Type B pancreatic cell (in vitro differentiated cells): Measurements from ENCODE around the gene BCKDHB. TPM values are rescaled to one million over a fixed set of nuclear protein-coding genes. Genes with fewer than 3 reads are reported as not detected.

Experiments used
- DNase-seq: peaks from one replicate; pipeline ENCODE4 v3.0.0; 2021; ENCODE audit warnings: mixed read lengths; ENCODE audit not compliant: unreplicated experiment; ENCODE audit errors: extremely low spot score
- H3K27ac Mint-ChIP-seq: 2 replicates; pipeline ENCODE4 v1.8.0; 2021; ENCODE audit warnings: mild to moderate bottlenecking, mixed read lengths
- H3K27me3 Mint-ChIP-seq: 2 replicates; pipeline ENCODE4 v1.8.0; 2021; ENCODE audit warnings: mixed read lengths
- H3K36me3 Mint-ChIP-seq: 2 replicates; pipeline ENCODE4 v1.8.0; 2021; ENCODE audit warnings: mixed read lengths
- H3K4me1 Mint-ChIP-seq: one replicate; pipeline ENCODE4 v1.8.0; 2021; ENCODE audit warnings: mixed read lengths; ENCODE audit not compliant: unreplicated experiment
- H3K4me3 Mint-ChIP-seq: 2 replicates; pipeline ENCODE4 v1.8.0; 2021; ENCODE audit warnings: mild to moderate bottlenecking, mixed read lengths
- H3K9me3 Mint-ChIP-seq: 2 replicates; pipeline ENCODE4 v1.8.0; 2021; ENCODE audit warnings: mixed read lengths
- total RNA-seq: library from RNA; stranded (reverse); gene quantifications from 2 replicates; pipeline ENCODE4 v1.2.1, GENCODE V29; 2021; ENCODE audit warnings: low replicate concordance
- TF ChIP-seq, protein P1 (sequence below): fragments of 200-600 bp; sonication (generic); conservative IDR thresholded peaks from 2 replicates; pipeline ENCODE4 v1.5.0; 2021; ENCODE audit warnings: antibody characterized with exemption, mild to moderate bottlenecking

BCKDHB gene
- total RNA-seq, 1 donor from 2014 or later, result 33.2 TPM

GRCh38 chr6:80259118-80259517 is 152.6 kb downstream of the BCKDHB start:
- no peak for DNase-seq
- H3K27ac Mint-ChIP-seq, result no peak overlapping the region
- peaks cover 3% of the 10 kb centered on the region for H3K4me1 Mint-ChIP-seq
- H3K4me3 Mint-ChIP-seq, result no peak overlapping the region
- TF ChIP-seq, protein P1, sequence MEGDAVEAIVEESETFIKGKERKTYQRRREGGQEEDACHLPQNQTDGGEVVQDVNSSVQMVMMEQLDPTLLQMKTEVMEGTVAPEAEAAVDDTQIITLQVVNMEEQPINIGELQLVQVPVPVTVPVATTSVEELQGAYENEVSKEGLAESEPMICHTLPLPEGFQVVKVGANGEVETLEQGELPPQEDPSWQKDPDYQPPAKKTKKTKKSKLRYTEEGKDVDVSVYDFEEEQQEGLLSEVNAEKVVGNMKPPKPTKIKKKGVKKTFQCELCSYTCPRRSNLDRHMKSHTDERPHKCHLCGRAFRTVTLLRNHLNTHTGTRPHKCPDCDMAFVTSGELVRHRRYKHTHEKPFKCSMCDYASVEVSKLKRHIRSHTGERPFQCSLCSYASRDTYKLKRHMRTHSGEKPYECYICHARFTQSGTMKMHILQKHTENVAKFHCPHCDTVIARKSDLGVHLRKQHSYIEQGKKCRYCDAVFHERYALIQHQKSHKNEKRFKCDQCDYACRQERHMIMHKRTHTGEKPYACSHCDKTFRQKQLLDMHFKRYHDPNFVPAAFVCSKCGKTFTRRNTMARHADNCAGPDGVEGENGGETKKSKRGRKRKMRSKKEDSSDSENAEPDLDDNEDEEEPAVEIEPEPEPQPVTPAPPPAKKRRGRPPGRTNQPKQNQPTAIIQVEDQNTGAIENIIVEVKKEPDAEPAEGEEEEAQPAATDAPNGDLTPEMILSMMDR, result no peak
- peaks cover 3% of the 10 kb centered on the region for H3K36me3 Mint-ChIP-seq
- peaks cover 5% of the 10 kb centered on the region for H3K9me3 Mint-ChIP-seq
- H3K27me3 Mint-ChIP-seq, result no peaks in the 10 kb centered on the region

DNA sequence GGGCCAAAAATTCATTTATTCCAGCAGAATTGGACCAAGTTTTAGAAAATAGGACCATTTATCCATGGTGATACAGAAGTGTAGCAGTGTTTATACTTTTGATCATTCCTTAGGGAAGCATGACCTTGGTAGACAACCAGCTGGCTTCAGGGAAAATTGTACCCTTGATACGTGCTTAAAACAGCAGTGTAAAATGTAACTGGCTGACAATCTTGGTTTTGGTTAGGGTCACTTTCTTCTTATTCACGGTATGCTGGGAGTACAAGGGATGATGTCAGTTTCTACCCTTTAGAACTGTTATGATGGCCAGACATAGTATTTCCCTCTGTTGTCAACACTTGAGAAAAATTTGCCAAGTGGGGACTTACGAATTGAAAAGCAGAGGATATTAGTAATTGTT is 157.1 kb downstream of the BCKDHB start:
- TF ChIP-seq, protein P1, result no peak
- H3K9me3 Mint-ChIP-seq, result peaks cover 5% of the 10 kb centered on the region

GRCh38 chr6:80268865-80269730 is 162.6 kb downstream of the BCKDHB start:
- peaks cover 9% of the 10 kb centered on the region for H3K4me1 Mint-ChIP-seq
- no peak overlapping the region for H3K4me3 Mint-ChIP-seq
- peaks cover 4% of the 10 kb centered on the region for H3K36me3 Mint-ChIP-seq
- no peak overlapping the region for H3K27ac Mint-ChIP-seq
- no peaks in the 10 kb centered on the region for H3K27me3 Mint-ChIP-seq
- TF ChIP-seq, protein P1, result no peak
- H3K9me3 Mint-ChIP-seq, result no peaks in the 10 kb centered on the region
- no peak for DNase-seq

More for the DNA sequence above, 157.1 kb downstream of the BCKDHB start:
- no peak overlapping the region for H3K27ac Mint-ChIP-seq
- DNase-seq, result no peak
- peaks cover 7% of the 10 kb centered on the region for H3K36me3 Mint-ChIP-seq
- H3K4me1 Mint-ChIP-seq, result peaks cover 12% of the 10 kb centered on the region
- H3K27me3 Mint-ChIP-seq, result no peaks in the 10 kb centered on the region
- no peak overlapping the region for H3K4me3 Mint-ChIP-seq

DNA sequence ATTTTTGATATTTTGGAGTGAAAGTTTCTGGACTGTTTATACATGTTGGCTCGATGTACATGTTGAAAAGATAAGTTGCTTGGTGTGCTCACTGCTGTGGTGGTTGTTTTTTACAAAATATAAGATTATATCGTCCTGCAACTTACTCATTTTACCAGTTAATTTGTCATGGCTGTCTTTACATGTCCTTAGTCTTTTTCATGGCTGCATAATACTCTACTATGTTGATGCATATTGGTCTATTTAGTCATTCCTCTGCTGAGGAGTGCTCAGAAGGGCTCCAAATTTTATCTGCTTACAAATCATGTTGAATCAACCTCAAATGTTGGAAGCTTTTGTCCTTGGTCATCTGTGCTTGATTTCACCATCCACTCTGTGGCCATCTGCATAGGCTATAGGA is 164.6 kb downstream of the BCKDHB start:
- TF ChIP-seq, protein P1, result no peak
- no peak overlapping the region for H3K27ac Mint-ChIP-seq
- H3K9me3 Mint-ChIP-seq, result no peaks in the 10 kb centered on the region
- no peaks in the 10 kb centered on the region for H3K36me3 Mint-ChIP-seq
- no peak overlapping the region for H3K4me3 Mint-ChIP-seq
- peaks cover 12% of the 10 kb centered on the region for H3K4me1 Mint-ChIP-seq
- no peak for DNase-seq
- H3K27me3 Mint-ChIP-seq, result no peaks in the 10 kb centered on the region

DNA sequence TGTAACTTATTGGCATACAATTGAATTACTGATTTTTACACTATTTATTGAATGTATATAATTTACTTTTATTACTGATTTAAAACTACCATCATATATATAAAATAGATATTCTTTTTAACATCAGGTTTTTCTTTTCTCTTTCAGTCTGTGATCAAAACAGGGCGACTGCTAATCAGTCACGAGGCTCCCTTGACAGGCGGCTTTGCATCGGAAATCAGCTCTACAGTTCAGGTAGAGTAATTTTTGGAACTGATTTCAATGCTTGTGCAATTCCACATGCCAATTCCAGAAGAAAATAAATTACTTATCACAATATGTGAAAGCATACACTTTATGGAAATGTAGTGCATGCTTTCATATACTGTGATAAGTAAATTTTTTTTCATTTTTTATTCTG is 166.5 kb downstream of the BCKDHB start:
- no peak overlapping the region for H3K27ac Mint-ChIP-seq
- H3K9me3 Mint-ChIP-seq, result no peaks in the 10 kb centered on the region
- H3K27me3 Mint-ChIP-seq, result no peaks in the 10 kb centered on the region
- TF ChIP-seq, protein P1, result no peak
- DNase-seq, result no peak
- H3K4me3 Mint-ChIP-seq, result no peak overlapping the region
- no peaks in the 10 kb centered on the region for H3K36me3 Mint-ChIP-seq
- H3K4me1 Mint-ChIP-seq, result peaks cover 4% of the 10 kb centered on the region
